ENCODE measurements around the gene ZFP69. TPM values are rescaled to one million over a fixed set of nuclear protein-coding genes. Genes with fewer than 3 reads are reported as not detected.
A peak's percentile ranks its signal among the peaks of the same experiment; 100 is the strongest.

The ZFP69 gene
- total and polyA plus RNA-seq, 10 of the 15 experiments (the other 5 are each of a cell fraction or from before 2014, with no cell fraction given): 1.9 to 6.4 (median 3.7) TPM

GRCh38 chr1:40532062-40532389 is 54.9 kb downstream of the ZFP69 start:
- H3K4me2 ChIP-seq (ENCODE audit: control insufficient read depth, insufficient read depth): peak overlapping the region; percentile 99
- peak overlapping the region; percentile 83 for H3K9ac ChIP-seq (ENCODE audit: control insufficient read depth, insufficient read depth, low read length)
- ChIA-PET POLR2A (interaction anchor here (0.5 to 1.7 kb wide), 10 partner anchors 54 to 1471 kb away, joined by 3 to 7 read pairs (median 3); partner anchors contain the start of genes NFYC and ZFP69B), CTCF (interaction anchor here (0.5 to 3.4 kb wide), 50 partner anchors 11 to 1785 kb away, joined by 3 to 38 read pairs (median 7); partner anchors contain the start of genes EXO5, NFYC, SMAP2 and ZFP69), RAD21 (ENCODE audit: unreplicated experiment) (interaction anchor here (0.6 to 2.1 kb wide), 16 partner anchors 55 to 472 kb away, joined by 3 to 10 read pairs (median 4); partner anchors contain the start of genes NFYC, ZFP69 and ZFP69B), SMC1A (ENCODE audit: uncharacterized antibody, unreplicated experiment) (interaction anchor here (0.6 to 2.3 kb wide), 29 partner anchors 9 to 471 kb away, joined by 3 to 9 read pairs (median 3); partner anchors contain the start of genes EXO5, NFYC, SMAP2 and ZFP69B)
- H4K20me1 ChIP-seq (ENCODE audit: control insufficient read depth, insufficient read depth): no peaks in the 10 kb centered on the region
- FAIRE-seq (no peak), DNase-seq (ENCODE audit: low read depth, low spot score) (no peak), ATAC-seq (peak; percentile 16)
- H2AFZ ChIP-seq (ENCODE audit: control insufficient read depth, low read depth, low read length): peak overlapping the region; percentile 99
- H3K4me1 ChIP-seq (ENCODE audit: control insufficient read depth, insufficient read depth, low read length): peaks cover 6% of the 10 kb centered on the region
- H3K79me2 ChIP-seq (ENCODE audit: control insufficient read depth, insufficient read depth, low read length): peaks cover 3% of the 10 kb centered on the region
- no peaks in the 10 kb centered on the region for H3K27me3 ChIP-seq (replicated peaks in 1 of 2; ENCODE audit: control insufficient read depth in 2 of 2, insufficient read depth in 2 of 2, low read length in 1 of 2)
- H3K4me3 ChIP-seq: peak overlapping the region; percentile 71
- no peaks in the 10 kb centered on the region for H3K36me3 ChIP-seq (ENCODE audit: control insufficient read depth in 2 of 2, insufficient read depth in 2 of 2, low read length in 1 of 2)
- in situ Hi-C loops (cut with MboI): no loop called here
- no peaks in the 10 kb centered on the region; the same call in 2 of the 3 replicates for H3K9me3 ChIP-seq (replicated peaks; ENCODE audit: control insufficient read depth, insufficient read depth, low read length)
- WGBS (ENCODE audit: insufficient coverage, insufficient replicate concordance, low lambda C conversion rate, missing lambda C conversion rate): 0% methylated on average over 3 of the region's 3 CpGs
- no peak for TF ChIP-seq RBBP5 (conservative IDR thresholded peaks at IDR 0.05)
- no peak for TF ChIP-seq JUNB (IDR thresholded peaks at IDR 0.05)
- peak overlapping the region; percentile 77 for H3K27ac ChIP-seq (ENCODE audit: control insufficient read depth, insufficient read depth)
- BruUV-seq (replicated peaks): no TSS peak
- intact Hi-C loops (cut with micrococcal nuclease; ENCODE audit: unreplicated experiment): loop anchor here (2.0 to 5.0 kb wide), 2 partner anchors 319 to 420 kb away; no protein-coding TSS in a partner anchor

GRCh38 chr1:40532844-40533424 is 55.8 kb downstream of the ZFP69 start:
- BruUV-seq (replicated peaks): no TSS peak
- in situ Hi-C loops (cut with MboI) (no loop called here), intact Hi-C loops (cut with micrococcal nuclease; ENCODE audit: unreplicated experiment) (loop anchor here (2.0 to 5.0 kb wide), 2 partner anchors 318 to 419 kb away; no protein-coding TSS in a partner anchor)
- SMC1A ChIA-PET (ENCODE audit: uncharacterized antibody, unreplicated experiment): interaction anchor here (0.6 to 2.3 kb wide), 31 partner anchors 8 to 564 kb away, joined by 3 to 9 read pairs (median 4); partner anchors contain the start of genes EXO5, SMAP2 and ZFP69B
- Histone ChIP-seq H2AFZ (ENCODE audit: control insufficient read depth, low read depth, low read length) (no peak overlapping the region), H4K20me1 (ENCODE audit: control insufficient read depth, insufficient read depth) (no peaks in the 10 kb centered on the region), H3K27me3 (replicated peaks in 1 of 2; ENCODE audit: control insufficient read depth in 2 of 2, insufficient read depth in 2 of 2, low read length in 1 of 2) (no peaks in the 10 kb centered on the region), H3K79me2 (ENCODE audit: control insufficient read depth, insufficient read depth, low read length) (peaks cover 3% of the 10 kb centered on the region), H3K4me2 (ENCODE audit: control insufficient read depth, insufficient read depth) (peak overlapping the region; percentile 99), H3K4me3 (peak overlapping the region; percentile 71; the same call in 1 of the 2 replicates), H3K36me3 (ENCODE audit: control insufficient read depth in 2 of 2, insufficient read depth in 2 of 2, low read length in 1 of 2) (no peaks in the 10 kb centered on the region), H3K27ac (ENCODE audit: control insufficient read depth, insufficient read depth) (no peak overlapping the region), H3K4me1 (ENCODE audit: control insufficient read depth, insufficient read depth, low read length) (peaks cover 6% of the 10 kb centered on the region), H3K9ac (ENCODE audit: control insufficient read depth, insufficient read depth, low read length) (no peak overlapping the region; the same call in 1 of the 2 replicates), H3K9me3 (replicated peaks; ENCODE audit: control insufficient read depth, insufficient read depth, low read length) (no peaks in the 10 kb centered on the region; the same call in 2 of the 3 replicates)
- POLR2A ChIA-PET: interaction anchor here (1.0 to 1.6 kb wide), 3 partner anchors 82 to 371 kb away, joined by 3 to 4 read pairs (median 3); partner anchors contain the start of genes NFYC and ZFP69B
- FAIRE-seq: peak; percentile 77
- TF ChIP-seq CTCF (IDR thresholded peaks at IDR 0.05 in 2 of 3, conservative IDR thresholded peaks at IDR 0.05 in 1 of 3; ENCODE audit: control insufficient read depth in 2 of 3, extremely low read depth in 1 of 3, insufficient read depth in 1 of 3, low read depth in 3 of 3, low read length in 3 of 3) (peak; percentile 65 to 75 (median 74)), MEF2A (IDR thresholded peaks at IDR 0.05; ENCODE audit: insufficient read depth, low read depth, low read length) (no peak), RUNX3 (IDR thresholded peaks at IDR 0.05; ENCODE audit: low read length) (peak; percentile 34; the same call in 1 of the 2 replicates), RAD21 (IDR thresholded peaks at IDR 0.05; ENCODE audit: insufficient read depth, low read depth, low read length) (peak; percentile 52), SMC3 (IDR thresholded peaks at IDR 0.05; ENCODE audit: borderline replicate concordance, low read length) (peak; percentile 63)
- peak; percentile 45 for DNase-seq (ENCODE audit: low read depth, low spot score)
- peak; percentile 80 for ATAC-seq
- CTCF ChIA-PET: interaction anchor here (0.5 to 3.4 kb wide), 61 partner anchors 10 to 1162 kb away, joined by 3 to 38 read pairs (median 6); partner anchors contain the start of genes EXO5, NFYC, ZFP69 and ZFP69B
- RAD21 ChIA-PET (ENCODE audit: unreplicated experiment): interaction anchor here (0.6 to 2.1 kb wide), 12 partner anchors 24 to 418 kb away, joined by 3 to 10 read pairs (median 5); partner anchors contain the start of genes EXO5, NFYC and ZFP69B

All from GM12878 (cell line).